Hepatocyte (in vitro differentiated cells): ENCODE results near the gene GLDC. TPM values are rescaled to one million over a fixed set of nuclear protein-coding genes. Genes with fewer than 3 reads are reported as not detected.

Experiments used
- DNase-seq: peaks from one replicate; pipeline ENCODE4 v3.0.0-alpha.2; 2016; ENCODE audit warnings: low spot score
- H2AFZ ChIP-seq: fragments of 200-600 bp; sonication (generic); 2 replicates; pipeline ENCODE4 v1.6.0; 2016; ENCODE audit warnings: antibody characterized with exemption, mild to moderate bottlenecking
- H3K27ac ChIP-seq: fragments of 200-600 bp; sonication (generic); 2 replicates; pipeline ENCODE4 v1.5.1; 2016; ENCODE audit warnings: mild to moderate bottlenecking
- H3K27me3 ChIP-seq: fragments of 200-600 bp; sonication (generic); 2 replicates; pipeline ENCODE4 v1.6.1; 2016
- H3K36me3 ChIP-seq: fragments of 200-600 bp; sonication (generic); replicated peaks from 2 replicates; pipeline ENCODE4 v1.5.1; 2016; ENCODE audit warnings: low read depth; ENCODE audit not compliant: insufficient read depth
- H3K4me1 ChIP-seq: fragments of 200-600 bp; sonication (generic); 2 replicates; pipeline ENCODE4 v1.5.1; 2016; ENCODE audit warnings: mild to moderate bottlenecking, moderate library complexity; ENCODE audit not compliant: insufficient read depth
- H3K4me2 ChIP-seq: fragments of 200-600 bp; sonication (generic); 2 replicates; pipeline ENCODE4 v1.6.0; 2016
- H3K4me3 ChIP-seq: fragments of 200-600 bp; sonication (generic); 2 replicates; pipeline ENCODE4 v1.5.1; 2016; ENCODE audit warnings: mild to moderate bottlenecking
- H3K79me2 ChIP-seq: fragments of 200-600 bp; sonication (generic); 2 replicates; pipeline ENCODE4 v1.6.0; 2017; ENCODE audit warnings: mild to moderate bottlenecking
- H3K9me2 ChIP-seq: fragments of 200-600 bp; sonication (generic); replicated peaks from 2 replicates; pipeline ENCODE4 v1.6.0; 2017; ENCODE audit warnings: mild to moderate bottlenecking; ENCODE audit not compliant: insufficient read depth
- H3K9me3 ChIP-seq: fragments of 200-600 bp; sonication (generic); 2 replicates; pipeline ENCODE4 v1.5.1; 2016; ENCODE audit warnings: low read depth, mild to moderate bottlenecking
- H4K20me1 ChIP-seq: fragments of 200-600 bp; sonication (generic); 2 replicates; pipeline ENCODE4 v1.6.0; 2016; ENCODE audit warnings: mild to moderate bottlenecking; ENCODE audit not compliant: insufficient read depth, poor library complexity, severe bottlenecking
- CTCF ChIP-seq: fragments of 200-600 bp; sonication (generic); IDR thresholded peaks from 2 replicates; pipeline ENCODE4 v1.5.1; 2016; ENCODE audit warnings: antibody characterized with exemption, mild to moderate bottlenecking; ENCODE audit not compliant: poor library complexity
- EZH2 ChIP-seq: fragments of 200-600 bp; sonication (generic); IDR thresholded peaks from 2 replicates; pipeline ENCODE4 v1.6.1; 2016; ENCODE audit warnings: antibody characterized with exemption, mild to moderate bottlenecking, borderline replicate concordance
- EZH2phosphoT487 ChIP-seq: fragments of 200-600 bp; sonication (generic); IDR thresholded peaks from one replicate; pipeline ENCODE4 v1.6.1; 2018; ENCODE audit warnings: antibody characterized with exemption, mild to moderate bottlenecking, low read depth, moderate library complexity; ENCODE audit not compliant: unreplicated experiment, severe bottlenecking
- WGBS: methylation state at CpG from one replicate; pipeline ENCODE4 v1.1.6; 2016; ENCODE audit warnings: low lambda C conversion rate; ENCODE audit errors: missing lambda C conversion rate; 5-methylcytosine and 5-hydroxymethylcytosine counted together
- polyA plus RNA-seq: library from polyadenylated mRNA; unstranded; fragments of >200 nt; fragmentation: Nextera tagmentation; extraction: Ambion mirVana; gene quantifications from 2 replicates; pipeline ENCODE4 v1.2.1, GENCODE V29; 2016
- total RNA-seq: library from RNA; depleted of rRNA; stranded (reverse); fragments of >200 nt; gene quantifications from 2 replicates; pipeline ENCODE4 v1.2.3, GENCODE V29; 2014

The GLDC gene
- total and polyA plus RNA-seq, 2 experiments from 2014 or later: 15.6 to 18.4 TPM

- H3K4me2 ChIP-seq: no peak overlapping the region
- no peak overlapping the region for H2AFZ ChIP-seq
- no peaks in the 10 kb centered on the region for H3K9me3 ChIP-seq
- no peaks in the 10 kb centered on the region for H3K27me3 ChIP-seq
- 60% methylated on average over 1 of the region's 1 CpG for WGBS
- no peaks in the 10 kb centered on the region for H4K20me1 ChIP-seq
- H3K4me1 ChIP-seq: no peaks in the 10 kb centered on the region
- H3K36me3 ChIP-seq: no peaks in the 10 kb centered on the region
- no peaks in the 10 kb centered on the region for H3K9me2 ChIP-seq
- no peak overlapping the region for H3K27ac ChIP-seq
- no peak for TF ChIP-seq EZH2phosphoT487
- TF ChIP-seq EZH2: no peak
- TF ChIP-seq CTCF: no peak
- no peaks in the 10 kb centered on the region for H3K79me2 ChIP-seq
- H3K4me3 ChIP-seq: no peak overlapping the region
- DNase-seq: no peak
Observed at GRCh38 chr9:6673326-6674025, 27.9 kb upstream of the GLDC start.

- Histone ChIP-seq H2AFZ (no peak overlapping the region), H4K20me1 (no peaks in the 10 kb centered on the region), H3K36me3 (no peaks in the 10 kb centered on the region), H3K27ac (no peak overlapping the region), H3K4me2 (no peak overlapping the region), H3K79me2 (no peaks in the 10 kb centered on the region), H3K4me1 (no peaks in the 10 kb centered on the region), H3K4me3 (no peak overlapping the region), H3K9me2 (no peaks in the 10 kb centered on the region), H3K27me3 (no peaks in the 10 kb centered on the region), H3K9me3 (no peaks in the 10 kb centered on the region)
- no peak for DNase-seq
- TF ChIP-seq EZH2phosphoT487 (no peak), CTCF (no peak), EZH2 (no peak)
- 81% methylated on average over 3 of the region's 3 CpGs for WGBS
Observed at GRCh38 chr9:6672118-6672517, 26.6 kb upstream of the GLDC start.

GRCh38 chr9:6671416-6671815, 25.9 kb upstream of the GLDC start:
- no peak overlapping the region for H2AFZ ChIP-seq
- H4K20me1 ChIP-seq: no peaks in the 10 kb centered on the region
- no peaks in the 10 kb centered on the region for H3K36me3 ChIP-seq
- H3K4me2 ChIP-seq: no peak overlapping the region
- H3K27me3 ChIP-seq: no peaks in the 10 kb centered on the region
- H3K4me3 ChIP-seq: no peak overlapping the region
- no peak overlapping the region for H3K27ac ChIP-seq
- TF ChIP-seq EZH2phosphoT487 (no peak), EZH2 (no peak), CTCF (no peak)
- no peaks in the 10 kb centered on the region for H3K9me2 ChIP-seq
- no peaks in the 10 kb centered on the region for H3K9me3 ChIP-seq
- no peaks in the 10 kb centered on the region for H3K79me2 ChIP-seq
- WGBS: 94% methylated on average over 4 of the region's 4 CpGs
- H3K4me1 ChIP-seq: no peaks in the 10 kb centered on the region
- no peak for DNase-seq

- no peak for DNase-seq
- TF ChIP-seq EZH2 (no peak), CTCF (no peak), EZH2phosphoT487 (no peak)
- WGBS: 95% methylated on average over 14 of the region's 14 CpGs
Observed at GRCh38 chr9:6669881-6670280, 24.4 kb upstream of the GLDC start.

More at GRCh38 chr9:6669881-6670280, 24.4 kb upstream of the GLDC start:
- Histone ChIP-seq H3K4me3 (no peak overlapping the region), H3K79me2 (no peaks in the 10 kb centered on the region), H3K27me3 (no peaks in the 10 kb centered on the region), H4K20me1 (no peaks in the 10 kb centered on the region), H3K9me2 (no peaks in the 10 kb centered on the region), H3K36me3 (no peaks in the 10 kb centered on the region), H3K4me2 (no peak overlapping the region), H3K27ac (no peak overlapping the region), H3K9me3 (no peaks in the 10 kb centered on the region), H2AFZ (no peak overlapping the region), H3K4me1 (no peaks in the 10 kb centered on the region)
